ENCODE data around the gene SPATA12.

Gene SPATA12

DNA sequence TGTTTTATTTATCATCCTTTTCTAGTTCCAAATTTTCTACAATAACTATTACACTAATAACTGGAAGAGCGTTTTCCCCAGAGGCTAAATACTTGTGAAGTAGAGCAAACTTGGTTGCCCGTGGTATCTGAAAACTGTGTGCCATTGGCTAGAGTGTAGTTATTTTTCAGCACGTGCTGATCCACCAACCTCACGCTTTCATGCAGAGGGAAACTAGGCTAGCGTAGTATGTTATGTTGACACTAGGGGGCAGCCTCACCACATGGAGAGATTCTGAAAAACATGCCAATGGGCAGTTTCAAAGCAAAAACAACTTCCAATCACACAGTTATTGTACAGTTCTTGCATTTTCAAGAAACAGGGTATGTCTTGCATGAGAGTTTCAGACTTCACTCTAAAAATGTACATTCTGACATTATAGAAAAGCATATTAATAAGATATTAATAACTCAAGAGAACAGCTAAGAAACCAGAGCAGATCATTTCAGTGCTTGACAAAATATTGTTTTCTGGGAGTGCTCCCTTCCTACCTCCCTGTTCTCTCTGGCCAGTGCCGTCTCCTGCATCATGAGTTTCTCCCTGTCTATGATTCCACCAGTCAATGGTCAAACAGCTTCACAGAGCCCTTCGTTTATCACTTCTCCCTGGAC, 39.7 kb downstream of the SPATA12 start:
- Histone ChIP-seq H3K4me3 (ENCODE audit: insufficient read depth, low read depth, low read length, poor library complexity, severe bottlenecking) (no peak overlapping the region), H3K27ac (ENCODE audit: insufficient read depth, low read length, poor library complexity, severe bottlenecking) (no peak overlapping the region), H3K27me3 (replicated peaks; ENCODE audit: control insufficient read depth, insufficient read depth, low read length, poor library complexity, severe bottlenecking) (no peaks in the 10 kb centered on the region), H3K9me3 (ENCODE audit: control insufficient read depth, low read length) (no peaks in the 10 kb centered on the region), H3K36me3 (ENCODE audit: control insufficient read depth, insufficient read depth, low read length) (no peaks in the 10 kb centered on the region), H3K4me1 (ENCODE audit: control insufficient read depth, insufficient read depth, low read length, poor library complexity, severe bottlenecking) (no peaks in the 10 kb centered on the region)
- peak in 1 of 3 donors; percentile 23 for DNase-seq

DNA sequence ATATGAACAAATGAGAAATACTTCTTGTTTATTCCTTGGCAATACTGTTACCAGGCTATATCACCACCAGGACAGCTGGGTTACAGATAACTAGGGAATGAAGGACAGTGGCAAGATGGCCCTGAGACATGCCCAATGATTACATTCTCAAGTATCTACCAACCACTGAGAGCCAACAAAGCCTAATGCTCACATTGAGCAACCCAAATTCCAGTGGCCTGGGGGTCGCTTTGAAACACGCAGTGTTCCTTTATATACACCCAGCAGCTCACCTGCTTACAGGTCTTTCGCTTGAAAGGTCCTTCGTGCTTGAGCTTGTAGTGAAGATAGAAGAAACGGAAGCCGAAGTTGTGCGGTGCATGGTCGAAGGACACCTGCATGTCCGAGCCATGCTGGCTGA, 45.1 kb downstream of the SPATA12 start:
- Histone ChIP-seq H3K4me3 (ENCODE audit: insufficient read depth, low read depth, low read length, poor library complexity, severe bottlenecking) (no peak overlapping the region), H3K4me1 (ENCODE audit: control insufficient read depth, insufficient read depth, low read length, poor library complexity, severe bottlenecking) (no peaks in the 10 kb centered on the region), H3K27me3 (replicated peaks; ENCODE audit: control insufficient read depth, insufficient read depth, low read length, poor library complexity, severe bottlenecking) (no peaks in the 10 kb centered on the region), H3K27ac (ENCODE audit: insufficient read depth, low read length, poor library complexity, severe bottlenecking) (no peak overlapping the region), H3K36me3 (ENCODE audit: control insufficient read depth, insufficient read depth, low read length) (no peaks in the 10 kb centered on the region), H3K9me3 (ENCODE audit: control insufficient read depth, low read length) (no peaks in the 10 kb centered on the region)
- no peak for DNase-seq

DNA sequence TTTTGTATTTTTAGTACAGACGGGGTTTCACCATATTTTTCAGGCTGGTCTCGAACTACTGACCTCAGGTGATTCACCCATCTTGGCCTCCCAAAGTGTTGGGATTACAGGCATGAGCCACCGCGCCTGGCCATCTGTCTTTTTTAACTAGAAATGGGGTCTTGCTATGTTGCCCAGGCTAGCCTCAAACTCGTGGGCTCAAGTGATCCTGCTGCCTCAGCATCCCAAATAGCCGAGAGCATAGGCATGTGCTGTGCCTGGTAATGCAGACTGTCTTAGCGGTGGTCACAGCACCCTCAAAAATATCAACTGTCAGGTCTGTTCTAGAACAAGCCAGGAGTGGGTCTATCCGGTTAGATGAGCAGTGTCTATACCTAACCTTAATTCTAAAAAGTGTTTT, 48.2 kb downstream of the SPATA12 start:
- H3K4me1 ChIP-seq (ENCODE audit: control insufficient read depth, insufficient read depth, low read length, poor library complexity, severe bottlenecking) = no peaks in the 10 kb centered on the region
- no peaks in the 10 kb centered on the region for H3K9me3 ChIP-seq (ENCODE audit: control insufficient read depth, low read length)
- H3K27me3 ChIP-seq (replicated peaks; ENCODE audit: control insufficient read depth, insufficient read depth, low read length, poor library complexity, severe bottlenecking) = no peaks in the 10 kb centered on the region
- no peak for DNase-seq
- no peak overlapping the region for H3K27ac ChIP-seq (ENCODE audit: insufficient read depth, low read length, poor library complexity, severe bottlenecking)
- H3K36me3 ChIP-seq (ENCODE audit: control insufficient read depth, insufficient read depth, low read length) = no peaks in the 10 kb centered on the region
- no peak overlapping the region for H3K4me3 ChIP-seq (ENCODE audit: insufficient read depth, low read depth, low read length, poor library complexity, severe bottlenecking)

DNA sequence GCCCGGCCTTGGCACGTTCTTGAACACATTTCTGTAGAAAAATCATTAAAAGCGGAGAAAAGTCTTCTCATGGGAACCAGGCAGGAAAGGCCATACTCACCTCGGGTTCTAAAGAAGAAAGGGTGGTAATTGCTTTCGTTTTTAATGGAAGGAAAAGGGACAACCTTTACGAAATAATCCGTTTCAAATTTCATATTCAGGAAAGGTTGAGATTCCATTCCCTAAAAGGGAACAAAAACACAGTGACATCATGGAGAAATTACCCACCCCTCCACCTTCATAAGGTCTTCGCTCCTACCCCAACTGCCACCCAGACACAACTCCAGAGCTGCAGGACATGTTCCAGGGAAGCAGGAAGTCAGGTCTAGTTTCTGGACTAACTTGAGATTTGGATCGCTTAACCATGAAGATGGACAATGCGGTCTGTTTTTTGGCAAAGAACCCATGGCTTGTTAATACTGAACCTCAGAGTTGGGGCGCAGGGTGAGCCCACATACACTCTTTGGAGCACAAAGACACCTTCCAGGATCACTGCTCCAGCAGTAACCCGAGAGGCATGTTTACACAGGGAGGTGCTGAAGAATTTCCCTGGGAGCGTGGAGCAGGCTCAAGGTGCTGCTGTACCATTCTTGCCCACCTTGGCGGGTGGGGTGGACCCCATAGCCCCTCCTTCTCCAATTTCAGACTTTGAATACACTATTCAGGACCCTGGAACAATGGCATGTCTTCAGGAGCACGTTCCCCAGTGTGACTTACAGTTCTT, 49.2 kb downstream of the SPATA12 start:
- no peaks in the 10 kb centered on the region for H3K9me3 ChIP-seq (ENCODE audit: control insufficient read depth, low read length)
- no peaks in the 10 kb centered on the region for H3K27me3 ChIP-seq (replicated peaks; ENCODE audit: control insufficient read depth, insufficient read depth, low read length, poor library complexity, severe bottlenecking)
- no peaks in the 10 kb centered on the region for H3K36me3 ChIP-seq (ENCODE audit: control insufficient read depth, insufficient read depth, low read length)
- no peak overlapping the region for H3K4me3 ChIP-seq (ENCODE audit: insufficient read depth, low read depth, low read length, poor library complexity, severe bottlenecking)
- no peak overlapping the region for H3K27ac ChIP-seq (ENCODE audit: insufficient read depth, low read length, poor library complexity, severe bottlenecking)
- H3K4me1 ChIP-seq (ENCODE audit: control insufficient read depth, insufficient read depth, low read length, poor library complexity, severe bottlenecking) = no peaks in the 10 kb centered on the region
- no peak for DNase-seq

DNA sequence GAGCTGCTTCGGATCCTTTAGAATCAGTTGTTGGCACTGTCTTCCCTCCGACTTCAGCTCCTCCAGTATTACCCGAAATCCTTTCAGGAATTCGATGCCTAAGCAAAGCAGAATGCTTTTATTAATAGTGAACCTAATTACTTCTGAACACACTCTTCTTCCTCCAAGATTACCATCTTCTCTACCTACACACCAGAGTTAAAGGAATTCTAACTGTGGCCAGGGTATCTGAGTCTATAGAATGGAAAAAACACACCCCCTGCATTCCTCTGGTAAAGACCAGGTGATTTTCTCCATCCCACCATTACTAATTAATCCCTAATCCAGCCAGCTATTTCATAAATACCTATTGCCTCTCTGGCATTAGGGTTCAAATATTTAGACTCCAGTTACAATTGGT, 49.8 kb downstream of the SPATA12 start:
- H3K4me1 ChIP-seq (ENCODE audit: control insufficient read depth, insufficient read depth, low read length, poor library complexity, severe bottlenecking) = no peaks in the 10 kb centered on the region
- no peaks in the 10 kb centered on the region for H3K36me3 ChIP-seq (ENCODE audit: control insufficient read depth, insufficient read depth, low read length)
- H3K4me3 ChIP-seq (ENCODE audit: insufficient read depth, low read depth, low read length, poor library complexity, severe bottlenecking) = no peak overlapping the region
- H3K27me3 ChIP-seq (replicated peaks; ENCODE audit: control insufficient read depth, insufficient read depth, low read length, poor library complexity, severe bottlenecking) = no peaks in the 10 kb centered on the region
- H3K9me3 ChIP-seq (ENCODE audit: control insufficient read depth, low read length) = no peaks in the 10 kb centered on the region
- H3K27ac ChIP-seq (ENCODE audit: insufficient read depth, low read length, poor library complexity, severe bottlenecking) = no peak overlapping the region
- DNase-seq = no peak

DNA sequence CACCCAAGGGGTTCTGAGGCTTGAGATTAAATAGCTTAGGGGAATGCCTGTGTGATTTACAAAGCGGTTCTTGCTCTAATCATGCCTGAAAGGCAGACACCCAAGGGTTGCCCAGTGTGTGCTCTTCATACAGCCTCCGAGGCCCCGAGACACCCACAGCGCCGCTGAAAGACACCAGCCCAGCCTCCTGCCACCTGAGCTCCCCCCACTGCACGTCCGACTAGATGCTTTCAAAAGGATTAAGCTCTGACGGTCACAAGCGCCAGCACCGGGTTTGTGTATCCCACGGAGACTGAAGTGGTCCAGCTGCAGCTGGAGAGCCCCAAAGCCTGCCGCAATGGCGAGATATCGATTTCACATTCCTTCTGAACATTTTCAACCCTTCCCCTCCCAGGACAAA, 50.3 kb downstream of the SPATA12 start:
- Histone ChIP-seq H3K27me3 (replicated peaks; ENCODE audit: control insufficient read depth, insufficient read depth, low read length, poor library complexity, severe bottlenecking) (no peaks in the 10 kb centered on the region), H3K9me3 (ENCODE audit: control insufficient read depth, low read length) (no peaks in the 10 kb centered on the region), H3K4me3 (ENCODE audit: insufficient read depth, low read depth, low read length, poor library complexity, severe bottlenecking) (no peak overlapping the region), H3K36me3 (ENCODE audit: control insufficient read depth, insufficient read depth, low read length) (no peaks in the 10 kb centered on the region), H3K27ac (ENCODE audit: insufficient read depth, low read length, poor library complexity, severe bottlenecking) (no peak overlapping the region), H3K4me1 (ENCODE audit: control insufficient read depth, insufficient read depth, low read length, poor library complexity, severe bottlenecking) (no peaks in the 10 kb centered on the region)
- no peak for DNase-seq

DNA sequence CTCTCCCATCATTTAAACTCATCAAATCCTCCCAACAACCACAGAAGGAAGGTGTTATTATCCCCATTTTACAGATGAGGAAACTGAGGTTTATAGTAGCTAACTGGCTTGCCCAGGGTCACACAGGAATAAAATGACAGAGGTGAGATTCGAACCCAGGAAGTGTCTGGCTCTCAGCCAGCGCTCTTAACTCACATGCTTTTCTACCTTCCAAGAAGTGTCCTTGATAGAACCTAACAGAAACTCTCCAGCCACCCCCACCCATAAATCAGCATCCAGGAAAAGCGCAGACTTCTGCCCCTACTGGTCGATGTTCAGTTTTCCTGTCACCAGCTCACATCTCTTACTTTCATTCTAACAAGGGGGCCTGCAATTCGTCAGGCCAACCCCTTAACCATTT, 51.7 kb downstream of the SPATA12 start:
- H3K9me3 ChIP-seq (ENCODE audit: control insufficient read depth, low read length) = no peaks in the 10 kb centered on the region
- H3K36me3 ChIP-seq (ENCODE audit: control insufficient read depth, insufficient read depth, low read length) = no peaks in the 10 kb centered on the region
- H3K4me1 ChIP-seq (ENCODE audit: control insufficient read depth, insufficient read depth, low read length, poor library complexity, severe bottlenecking) = no peaks in the 10 kb centered on the region
- H3K4me3 ChIP-seq (ENCODE audit: insufficient read depth, low read depth, low read length, poor library complexity, severe bottlenecking) = no peak overlapping the region
- H3K27me3 ChIP-seq (replicated peaks; ENCODE audit: control insufficient read depth, insufficient read depth, low read length, poor library complexity, severe bottlenecking) = no peaks in the 10 kb centered on the region
- DNase-seq = no peak
- no peak overlapping the region for H3K27ac ChIP-seq (ENCODE audit: insufficient read depth, low read length, poor library complexity, severe bottlenecking)

DNA sequence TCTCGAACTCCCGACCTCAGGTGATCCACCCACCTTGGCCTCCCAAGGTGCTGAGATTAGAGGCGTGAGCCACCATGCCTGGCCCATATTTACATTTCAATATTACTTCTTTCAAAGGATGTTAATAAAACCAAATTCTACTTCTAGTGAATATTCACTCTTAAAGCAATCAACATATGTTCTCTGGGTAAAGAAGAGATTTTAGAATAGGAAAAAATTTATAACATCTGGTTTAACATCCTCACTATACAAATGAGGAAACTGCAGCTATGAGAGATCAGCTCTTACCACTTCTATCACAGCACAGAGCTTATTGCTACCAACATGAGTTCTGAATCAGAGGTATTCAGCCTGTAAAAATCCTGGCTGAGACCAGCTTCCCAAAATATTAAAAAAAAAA, 56.0 kb downstream of the SPATA12 start:
- DNase-seq = no peak
- H3K9me3 ChIP-seq (ENCODE audit: control insufficient read depth, low read length) = no peaks in the 10 kb centered on the region
- H3K27ac ChIP-seq (ENCODE audit: insufficient read depth, low read length, poor library complexity, severe bottlenecking) = no peak overlapping the region
- no peaks in the 10 kb centered on the region for H3K36me3 ChIP-seq (ENCODE audit: control insufficient read depth, insufficient read depth, low read length)
- no peaks in the 10 kb centered on the region for H3K27me3 ChIP-seq (replicated peaks; ENCODE audit: control insufficient read depth, insufficient read depth, low read length, poor library complexity, severe bottlenecking)
- H3K4me1 ChIP-seq (ENCODE audit: control insufficient read depth, insufficient read depth, low read length, poor library complexity, severe bottlenecking) = no peaks in the 10 kb centered on the region
- no peak overlapping the region for H3K4me3 ChIP-seq (ENCODE audit: insufficient read depth, low read depth, low read length, poor library complexity, severe bottlenecking)

DNA sequence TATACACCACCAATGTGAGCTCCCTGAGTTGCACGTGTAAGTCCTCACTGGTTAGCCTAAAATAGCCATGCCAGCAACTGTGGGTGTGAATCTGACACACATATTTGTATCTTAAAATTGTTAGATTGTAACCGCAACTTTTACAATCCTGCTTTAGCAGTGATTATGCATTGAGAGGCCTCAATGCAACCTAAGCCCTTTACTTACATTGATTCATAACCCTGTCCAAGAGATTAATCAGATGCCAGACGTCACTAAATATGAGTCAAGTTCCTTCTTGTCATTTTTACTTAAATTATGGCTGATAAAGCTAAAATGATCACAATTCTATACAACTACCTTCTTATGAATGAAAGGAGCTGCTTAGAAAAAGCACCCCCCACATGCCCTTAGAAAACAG, 57.8 kb downstream of the SPATA12 start:
- H3K4me3 ChIP-seq (ENCODE audit: insufficient read depth, low read depth, low read length, poor library complexity, severe bottlenecking) = no peak overlapping the region
- DNase-seq = no peak
- H3K27ac ChIP-seq (ENCODE audit: insufficient read depth, low read length, poor library complexity, severe bottlenecking) = no peak overlapping the region
- no peaks in the 10 kb centered on the region for H3K36me3 ChIP-seq (ENCODE audit: control insufficient read depth, insufficient read depth, low read length)
- no peaks in the 10 kb centered on the region for H3K27me3 ChIP-seq (replicated peaks; ENCODE audit: control insufficient read depth, insufficient read depth, low read length, poor library complexity, severe bottlenecking)
- H3K9me3 ChIP-seq (ENCODE audit: control insufficient read depth, low read length) = no peaks in the 10 kb centered on the region
- no peaks in the 10 kb centered on the region for H3K4me1 ChIP-seq (ENCODE audit: control insufficient read depth, insufficient read depth, low read length, poor library complexity, severe bottlenecking)

DNA sequence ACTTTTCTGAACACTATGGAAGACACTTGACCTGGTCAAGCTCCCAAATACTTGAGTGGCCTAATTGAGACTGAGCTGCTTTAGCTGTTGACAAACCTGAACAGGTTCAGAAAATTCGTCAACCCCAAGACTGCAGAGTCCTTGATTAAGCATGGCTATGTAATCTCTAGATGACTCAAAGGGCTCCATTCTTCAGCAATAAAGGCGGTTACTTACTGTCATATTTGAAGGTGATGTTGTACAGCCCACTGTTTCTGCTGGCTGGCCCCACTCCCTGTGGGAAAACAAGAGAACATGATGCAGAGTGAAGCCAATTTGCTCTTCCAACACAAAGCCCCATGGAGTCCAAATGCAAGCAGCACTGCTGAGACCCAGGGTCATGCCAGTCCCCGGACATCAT, 59.6 kb downstream of the SPATA12 start:
- no peaks in the 10 kb centered on the region for H3K36me3 ChIP-seq (ENCODE audit: control insufficient read depth, insufficient read depth, low read length)
- DNase-seq = no peak
- H3K4me1 ChIP-seq (ENCODE audit: control insufficient read depth, insufficient read depth, low read length, poor library complexity, severe bottlenecking) = no peaks in the 10 kb centered on the region
- no peak overlapping the region for H3K4me3 ChIP-seq (ENCODE audit: insufficient read depth, low read depth, low read length, poor library complexity, severe bottlenecking)
- no peak overlapping the region for H3K27ac ChIP-seq (ENCODE audit: insufficient read depth, low read length, poor library complexity, severe bottlenecking)
- no peaks in the 10 kb centered on the region for H3K27me3 ChIP-seq (replicated peaks; ENCODE audit: control insufficient read depth, insufficient read depth, low read length, poor library complexity, severe bottlenecking)
- H3K9me3 ChIP-seq (ENCODE audit: control insufficient read depth, low read length) = no peaks in the 10 kb centered on the region

All from effector memory CD4-positive, alpha-beta T cell (primary cell).